HG02884 (cell line): Measurements from ENCODE around the gene UCKL1.
"Not testable (repeated sequence)": the region's sequence is repeated elsewhere in the genome, so short reads cannot be mapped to it uniquely, and the experiment has no call there.

Experiments used
- ATAC-seq: cut with Tn5 transposase; IDR thresholded peaks from one replicate; pipeline ENCODE4 v1.9.1; 2021; ENCODE audit warnings: mild to moderate bottlenecking, moderate library complexity; ENCODE audit not compliant: unreplicated experiment

Gene UCKL1

GRCh38 chr20:63955827-63956663 lies at the start of gene UCKL1:
Gene UCKL1, minus strand, starts transcription at chr20:63956416. Its CDS starts 44 bp downstream, at chr20:63956372.
- peak; percentile 58 for ATAC-seq

- no peak for ATAC-seq
Observed at GRCh38 chr20:64005394-64005793, 49.2 kb upstream of the UCKL1 start.

GRCh38 chr20:64003960-64004725 lies 47.9 kb upstream of the UCKL1 start:
- ATAC-seq: no peak

GRCh38 chr20:64001607-64002011 lies 45.4 kb upstream of the UCKL1 start:
- ATAC-seq: no peak

DNA sequence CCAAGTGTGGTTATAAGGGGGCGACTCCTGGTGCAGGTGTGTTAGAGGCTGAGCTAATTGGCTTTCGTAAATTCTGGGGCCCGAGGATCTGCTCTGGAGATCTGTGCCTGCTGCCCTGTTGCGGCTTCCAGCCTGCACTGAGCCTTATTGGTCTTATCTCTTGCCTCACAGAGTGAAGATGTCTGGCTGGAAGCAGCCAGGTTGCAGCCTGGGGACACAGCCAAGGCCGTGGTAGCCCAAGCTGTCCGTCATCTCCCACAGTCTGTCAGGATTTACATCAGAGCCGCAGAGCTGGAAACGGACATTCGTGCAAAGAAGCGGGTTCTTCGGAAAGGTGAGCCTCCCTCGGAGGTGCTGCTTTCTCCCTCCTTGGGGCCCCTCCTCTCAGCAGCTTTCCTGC lies 44.7 kb upstream of the UCKL1 start:
- no peak for ATAC-seq

GRCh38 chr20:63982937-63983336 lies 26.7 kb upstream of the UCKL1 start:
- ATAC-seq: no peak

GRCh38 chr20:63980806-63981728 lies 24.9 kb upstream of the UCKL1 start, which contains the start of gene PRPF6:
Gene PRPF6, plus strand, starts transcription at chr20:63981132. Its CDS starts 114 bp downstream, at chr20:63981246.
- peak; percentile 45 for ATAC-seq

DNA sequence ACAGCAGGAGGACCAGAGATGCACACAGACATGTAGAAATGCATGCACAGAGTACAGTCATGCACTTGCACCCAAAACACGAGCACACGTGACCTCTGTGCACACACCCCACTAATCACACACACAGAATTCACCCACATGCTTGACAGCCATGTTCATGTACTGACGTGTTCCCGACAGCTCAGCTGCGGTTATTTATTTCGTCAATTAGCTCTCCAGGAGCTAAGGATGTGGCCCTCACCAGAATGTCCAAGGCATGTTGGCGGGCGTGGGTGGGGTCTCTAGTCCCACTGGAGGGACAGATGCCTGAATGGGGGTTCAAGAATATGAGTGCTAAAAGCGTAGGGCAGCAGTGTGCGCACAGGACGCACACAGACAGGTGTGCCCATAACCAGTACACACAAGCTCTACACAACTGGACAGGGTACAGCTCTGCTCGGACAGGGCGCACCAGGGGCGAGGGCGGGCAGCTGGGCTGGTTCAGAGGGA lies 24.1 kb upstream of the UCKL1 start:
- ATAC-seq: no peak

GRCh38 chr20:63979557-63980316 lies 23.5 kb upstream of the UCKL1 start, which contains the start of gene SAMD10:
Gene SAMD10, minus strand, starts transcription at chr20:63979642. Its CDS starts 175 bp downstream, at chr20:63979467.
- ATAC-seq: no peak

DNA sequence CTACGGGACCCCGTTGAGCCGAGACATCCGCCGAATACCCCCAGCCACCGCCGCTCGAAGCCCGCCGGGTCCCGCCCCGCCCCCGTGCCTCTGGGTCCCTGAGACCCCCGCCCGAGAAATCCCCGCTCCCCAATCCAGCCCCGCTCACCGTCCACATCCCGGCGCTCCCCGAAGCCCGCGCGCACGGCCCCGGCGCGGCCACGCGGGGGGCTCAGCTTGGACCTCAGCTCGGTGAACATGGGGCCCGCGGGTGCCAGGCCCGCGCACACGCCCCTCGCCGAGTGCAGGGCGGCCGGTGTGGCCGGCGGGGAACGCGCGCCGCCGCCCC lies 23.0 kb upstream of the UCKL1 start:
- no peak for ATAC-seq

DNA sequence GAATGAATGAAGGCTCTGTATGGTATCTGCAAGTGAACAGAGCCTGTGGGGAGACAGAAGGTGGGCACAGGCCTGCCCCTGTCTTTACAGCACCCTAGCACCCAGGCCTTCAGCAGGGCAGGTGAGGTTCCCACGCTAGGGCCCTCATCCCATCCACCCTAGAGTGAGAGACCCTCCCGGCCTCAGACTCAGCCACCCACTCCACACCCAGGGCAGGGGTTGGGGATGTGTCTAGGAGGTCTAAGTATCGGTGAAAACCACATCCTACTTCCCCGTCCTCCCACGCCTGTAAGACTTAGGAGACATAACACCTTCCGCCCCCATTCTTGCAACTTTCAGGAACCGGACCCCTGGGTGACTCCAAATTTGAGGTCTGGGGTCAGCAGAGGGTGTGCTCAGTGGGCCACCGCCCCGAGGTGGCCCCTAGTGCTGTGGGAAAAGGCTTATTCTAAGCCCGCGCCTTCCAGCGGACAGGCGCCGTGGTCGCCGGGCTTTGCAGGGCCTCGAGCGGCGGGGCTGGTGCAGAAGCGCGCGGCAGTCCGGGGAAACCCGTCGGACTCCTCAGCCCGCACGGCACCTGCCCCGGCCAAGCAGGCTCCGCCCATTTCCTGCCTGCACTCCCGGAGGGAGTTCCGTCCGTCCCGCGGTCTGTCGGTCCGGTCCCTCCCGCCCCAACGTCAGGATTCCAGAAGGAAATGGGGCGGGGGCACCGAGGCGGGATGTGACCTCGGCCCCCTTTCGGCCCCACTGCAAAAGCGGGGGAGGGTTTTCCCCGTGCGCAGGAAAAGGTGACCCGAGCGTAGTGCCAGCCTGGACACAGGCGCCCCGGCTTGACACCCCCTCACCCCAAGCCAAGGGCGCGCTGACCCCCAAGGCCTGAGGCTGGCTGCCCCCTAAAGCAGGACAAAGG lies 22.4 kb upstream of the UCKL1 start:
- ATAC-seq: no peak

- ATAC-seq: no peak
Observed at GRCh38 chr20:63977739-63978276, 21.6 kb upstream of the UCKL1 start.

GRCh38 chr20:63976980-63977738 lies 20.9 kb upstream of the UCKL1 start:
- no peak for ATAC-seq

DNA sequence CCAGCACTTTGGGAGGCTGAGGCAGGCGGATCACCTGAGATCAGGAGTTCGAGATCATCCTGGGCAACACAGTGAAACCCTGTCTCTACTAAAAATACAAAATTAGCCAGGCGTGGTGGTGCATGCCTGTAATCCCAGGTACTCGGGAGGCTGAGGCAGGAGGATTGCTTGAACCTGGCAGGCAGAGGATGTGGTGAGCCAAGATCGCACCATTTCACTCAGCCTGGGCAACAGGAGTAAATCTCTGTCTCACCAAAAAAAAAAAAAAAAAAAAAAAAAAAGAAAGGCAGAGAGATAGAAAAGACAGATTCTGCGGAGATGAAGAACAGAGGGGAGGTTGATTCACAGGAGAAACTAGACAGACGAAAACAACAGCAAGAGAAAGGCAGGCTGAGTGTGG lies 20.3 kb upstream of the UCKL1 start:
- not testable (repeated sequence) for ATAC-seq

GRCh38 chr20:63974402-63975200 lies 18.4 kb upstream of the UCKL1 start:
- no peak for ATAC-seq

DNA sequence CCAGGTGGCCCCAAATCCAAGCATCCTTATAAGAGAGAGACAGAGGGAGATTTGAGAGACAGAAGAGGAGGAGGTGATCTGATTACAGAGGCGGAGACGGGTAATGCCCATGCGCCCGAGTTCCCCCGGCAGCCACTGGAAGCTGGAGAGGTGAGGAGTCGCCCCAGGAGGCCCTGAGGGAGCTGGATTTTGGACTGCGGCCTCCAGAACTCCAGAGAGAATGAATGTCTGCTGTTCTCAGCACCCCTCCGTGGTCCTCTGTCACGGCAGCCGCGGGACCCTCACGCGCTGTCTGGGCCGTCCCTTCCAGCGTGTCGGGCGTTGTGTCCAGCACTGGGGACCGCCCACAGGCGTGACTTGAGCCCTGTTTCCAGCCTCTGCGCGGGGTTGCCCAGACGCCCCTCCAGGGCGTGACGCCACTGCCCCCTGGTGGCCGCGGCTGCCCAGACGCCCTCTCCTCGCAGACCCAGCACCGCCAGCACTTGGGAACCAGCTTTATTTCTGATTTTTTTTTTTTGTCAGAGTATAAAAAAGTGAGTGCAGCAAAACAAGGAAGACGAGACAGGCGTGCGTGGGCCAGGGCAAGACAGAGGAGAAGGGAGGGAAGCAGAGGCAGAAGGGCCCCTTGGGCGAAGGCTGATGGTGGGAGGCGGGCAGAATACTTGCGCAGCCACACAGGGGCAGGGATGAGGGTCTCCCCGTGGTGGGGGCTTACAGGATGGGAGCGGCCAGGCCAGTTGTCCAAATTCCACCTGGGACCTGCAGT lies 17.6 kb upstream of the UCKL1 start:
- no peak for ATAC-seq

- no peak for ATAC-seq
Observed at GRCh38 chr20:63973160-63973479, 16.9 kb upstream of the UCKL1 start.
